IMR-90 (cell line): ENCODE measurements around the gene TRAF3IP1. TPM values are rescaled to one million over a fixed set of nuclear protein-coding genes. Genes with fewer than 3 reads are reported as not detected.

ENCODE experiments used
- ATAC-seq: fragments of 200-7000 bp; cut with Tn5 transposase; 2 replicates; pipeline ENCODE4 v1.9.1; 2020; ENCODE audit warnings: low read depth, mild to moderate bottlenecking, moderate library complexity
- BruUV-seq: library from RNA; stranded (reverse); fragments of 400-500 nt; replicated peaks from 2 replicates; lab custom pipeline; 2021; lab: Mats Ljungman, UMichigan
- CTCF ChIA-PET: fragments of 300-600 bp; formaldehyde crosslinking; extraction: SDS; loops from one replicate; lab custom pipeline; 2021; ENCODE audit warnings: antibody characterized with exemption; lab: Yijun Ruan, JAX
- POLR2A ChIA-PET: fragments of 300-600 bp; sonication (Branson Sonifier 250); formaldehyde crosslinking; loops from one replicate; lab custom pipeline; 2022; ENCODE audit warnings: antibody characterized with exemption; ENCODE audit not compliant: unreplicated experiment; lab: Charles Lee
- DNase-seq: peaks from one replicate; pipeline ENCODE4 v3.0.0; 2013
- H2AFZ ChIP-seq: replicated peaks from 2 replicates; pipeline ENCODE3; 2013; ENCODE audit warnings: low read length, mild to moderate bottlenecking; ENCODE audit not compliant: poor library complexity
- H2AK5ac ChIP-seq: 2 replicates; pipeline ENCODE4 v1.6.1; 2013; ENCODE audit warnings: low read depth, low read length, inconsistent platforms
- H2AK9ac ChIP-seq: replicated peaks from 2 replicates; pipeline ENCODE3; 2013; ENCODE audit warnings: mild to moderate bottlenecking, low read depth, low read length, moderate library complexity; ENCODE audit not compliant: poor library complexity
- H2BK120ac ChIP-seq: 2 replicates; pipeline ENCODE4 v1.6.1; 2013; ENCODE audit warnings: low read depth, low read length, inconsistent platforms
- H2BK15ac ChIP-seq: 3 replicates; pipeline ENCODE4 v1.6.1; 2013; ENCODE audit warnings: low read depth, low read length, inconsistent platforms
- H2BK20ac ChIP-seq: 2 replicates; pipeline ENCODE4 v1.6.1; 2013; ENCODE audit warnings: low read depth, mild to moderate bottlenecking, inconsistent platforms, low read length, moderate library complexity
- H2BK5ac ChIP-seq: 2 replicates; pipeline ENCODE4 v1.6.1; 2013; ENCODE audit warnings: mild to moderate bottlenecking, low read depth, low read length, inconsistent platforms; ENCODE audit not compliant: poor library complexity, severe bottlenecking
- H3K14ac ChIP-seq: replicated peaks from 2 replicates; pipeline ENCODE4 v1.6.1; 2013; ENCODE audit warnings: low read depth, low read length, inconsistent platforms
- H3K18ac ChIP-seq: 2 replicates; pipeline ENCODE4 v1.6.1; 2013; ENCODE audit warnings: low read depth, low read length, control low read depth
- H3K23ac ChIP-seq: 2 replicates; pipeline ENCODE4 v1.6.1; 2013; ENCODE audit warnings: low read depth, low read length, inconsistent platforms
- H3K27ac ChIP-seq: 2 replicates; pipeline ENCODE4 v1.5.1; 2013; ENCODE audit warnings: mild to moderate bottlenecking, control low read depth, low read length; ENCODE audit not compliant: insufficient read depth
- H3K27me3 ChIP-seq: 2 replicates; pipeline ENCODE4 v1.6.1; 2013; ENCODE audit warnings: low read length; ENCODE audit not compliant: control insufficient read depth, insufficient read depth
- H3K36me3 ChIP-seq: 2 replicates; pipeline ENCODE4 v1.6.1; 2013; ENCODE audit warnings: low read length, mixed read lengths; ENCODE audit not compliant: control insufficient read depth, insufficient read depth
- H3K4ac ChIP-seq: 2 replicates; pipeline ENCODE4 v1.6.1; 2013; ENCODE audit warnings: low read depth, low read length, inconsistent platforms
- H3K4me1 ChIP-seq: 2 replicates; pipeline ENCODE4 v1.6.1; 2013; ENCODE audit warnings: low read length, mixed read lengths; ENCODE audit not compliant: control insufficient read depth, insufficient read depth
- H3K4me2 ChIP-seq: 2 replicates; pipeline ENCODE4 v1.6.1; 2013; ENCODE audit warnings: low read depth, mild to moderate bottlenecking, control low read depth, low read length, moderate library complexity
- H3K4me3 ChIP-seq: 2 replicates; pipeline ENCODE4 v1.5.1; 2013; ENCODE audit warnings: low read depth, mild to moderate bottlenecking, control low read depth, low read length, moderate library complexity; ENCODE audit not compliant: insufficient read depth
- H3K56ac ChIP-seq: 2 replicates; pipeline ENCODE4 v1.6.1; 2013; ENCODE audit warnings: low read length, inconsistent platforms; ENCODE audit not compliant: insufficient read depth; ENCODE audit errors: extremely low read depth
- H3K79me1 ChIP-seq, 2 experiments: 2 replicates each; pipeline ENCODE4 v1.6.1; 2013; ENCODE audit warnings: low read length in 2 of 2, inconsistent platforms in 1 of 2, low read depth in 1 of 2
- H3K9ac ChIP-seq: 2 replicates; pipeline ENCODE4 v1.6.1; 2013; ENCODE audit warnings: low read depth, low read length, control low read depth
- H3K9me1 ChIP-seq: 2 replicates; pipeline ENCODE4 v1.6.1; 2013; ENCODE audit warnings: low read length, inconsistent platforms; ENCODE audit not compliant: insufficient read depth
- H3K9me3 ChIP-seq: 2 replicates; pipeline ENCODE4 v1.6.1; 2013; ENCODE audit warnings: low read length; ENCODE audit not compliant: control insufficient read depth, insufficient read depth
- H4K20me1 ChIP-seq: 2 replicates; pipeline ENCODE4 v1.6.1; 2013; ENCODE audit warnings: low read length, inconsistent platforms; ENCODE audit not compliant: insufficient read depth
- H4K5ac ChIP-seq: 2 replicates; pipeline ENCODE4 v1.6.1; 2013; ENCODE audit warnings: mild to moderate bottlenecking, low read depth, low read length, control low read depth
- H4K8ac ChIP-seq, 2 experiments: 2 replicates each; pipeline ENCODE4 v1.6.1; 2013; ENCODE audit warnings: low read depth in 2 of 2, low read length in 2 of 2, control low read depth in 1 of 2, inconsistent platforms in 1 of 2
- H4K91ac ChIP-seq: 2 replicates; pipeline ENCODE4 v1.6.1; 2013; ENCODE audit warnings: low read depth, low read length, inconsistent platforms; ENCODE audit not compliant: insufficient read depth
- BHLHE40 ChIP-seq: fragments of 150-350 bp; IDR thresholded peaks from 2 replicates; pipeline ENCODE4 v1.6.1; 2016; ENCODE audit warnings: mild to moderate bottlenecking, low read depth, low read length
- CEBPB ChIP-seq: IDR thresholded peaks from 2 replicates; pipeline ENCODE4 v1.6.1; 2012; ENCODE audit warnings: low read depth, low read length, improper control_type of control experiment
- CHD1 ChIP-seq: IDR thresholded peaks from 2 replicates; pipeline ENCODE4 v1.6.1; 2012; ENCODE audit warnings: low read depth, low read length, improper control_type of control experiment
- FOS ChIP-seq: fragments of 150-350 bp; IDR thresholded peaks from 2 replicates; pipeline ENCODE4 v1.6.1; 2016; ENCODE audit warnings: low read depth, low read length
- MAFK ChIP-seq: IDR thresholded peaks from 2 replicates; pipeline ENCODE4 v1.6.1; 2012; ENCODE audit warnings: low read depth, low read length, improper control_type of control experiment
- MAZ ChIP-seq: IDR thresholded peaks from 2 replicates; pipeline ENCODE4 v1.6.1; 2012; ENCODE audit warnings: low read depth, mild to moderate bottlenecking, low read length, improper control_type of control experiment, moderate library complexity, borderline replicate concordance
- MXI1 ChIP-seq: IDR thresholded peaks from 2 replicates; pipeline ENCODE4 v1.6.1; 2012; ENCODE audit warnings: low read depth, mild to moderate bottlenecking, low read length, moderate library complexity, borderline replicate concordance
- NFE2L2 ChIP-seq: fragments of 150-350 bp; IDR thresholded peaks from 2 replicates; pipeline ENCODE4 v1.6.1; 2016; ENCODE audit warnings: low read depth, mild to moderate bottlenecking, low read length
- POLR2A ChIP-seq: IDR thresholded peaks from 2 replicates; pipeline ENCODE4 v1.6.1; 2012; ENCODE audit warnings: mild to moderate bottlenecking, low read depth, low read length
- RAD21 ChIP-seq: IDR thresholded peaks from 2 replicates; pipeline ENCODE4 v1.6.1; 2012; ENCODE audit warnings: low read length, improper control_type of control experiment
- RCOR1 ChIP-seq: IDR thresholded peaks from 2 replicates; pipeline ENCODE4 v1.6.1; 2012; ENCODE audit warnings: mild to moderate bottlenecking, low read length, improper control_type of control experiment; ENCODE audit not compliant: insufficient replicate concordance
- RFX5 ChIP-seq: IDR thresholded peaks from 2 replicates; pipeline ENCODE4 v1.8.0; 2012; ENCODE audit warnings: low read depth, mild to moderate bottlenecking, low read length, moderate library complexity
- SMC3 ChIP-seq: fragments of 150-350 bp; IDR thresholded peaks from 2 replicates; pipeline ENCODE4 v1.6.1; 2016; ENCODE audit warnings: low read depth, mild to moderate bottlenecking, antibody characterized with exemption, low read length, moderate library complexity
- WGBS, 2 experiments: methylation state at CpG; one replicate each; pipeline versions ENCODE4 v1.1.5 to v1.1.7; 2013; ENCODE audit warnings: missing lambda C conversion rate in 2 of 2; ENCODE audit not compliant: insufficient read length in 1 of 2; ENCODE audit errors: extremely low coverage in 2 of 2; 5-methylcytosine and 5-hydroxymethylcytosine counted together
- dilution Hi-C: fragments of 300-500 bp; cut with HindIII; formaldehyde crosslinking; loops from one replicate; pipeline ENCODE4 v1.14.3; 2018; ENCODE audit warnings: low sequenced_read_pairs; ENCODE audit not compliant: unreplicated experiment
- in situ Hi-C: fragments of 300-500 bp; cut with MboI; formaldehyde crosslinking; loops from 3 replicates; pipeline ENCODE4 v1.14.3; 2019; ENCODE audit warnings: low sequenced_read_pairs, inconsistent platforms, mixed read lengths
- intact Hi-C: fragments of 100-400 bp; cut with micrococcal nuclease; formaldehyde crosslinking; loops from 2 replicates; pipeline ENCODE4 v1.10.0; 2022
- polyA plus RNA-seq, 3 experiments: library from polyadenylated mRNA; depleted of rRNA; stranded (reverse); fragments of >200 nt; gene quantifications; 2 replicates each; pipeline ENCODE4 v1.2.3, GENCODE V29; 2012; ENCODE audit warnings: low replicate concordance in 1 of 3
- total RNA-seq: library from RNA; depleted of rRNA; stranded (reverse); fragments of >200 nt; gene quantifications from 2 replicates; pipeline ENCODE4 v1.2.3, GENCODE V29; 2012
- TF ChIP-seq, protein P1 (sequence below): fragments of 150-350 bp; IDR thresholded peaks from 2 replicates; pipeline ENCODE4 v1.6.1; 2017; ENCODE audit warnings: mild to moderate bottlenecking, antibody characterized with exemption, low read length, low read depth
- TF ChIP-seq, protein P2 (sequence below): fragments of 150-350 bp; IDR thresholded peaks from 2 replicates; pipeline ENCODE4 v1.6.1; 2016; ENCODE audit warnings: low read depth, mild to moderate bottlenecking, low read length, moderate library complexity, borderline replicate concordance
- TF ChIP-seq, protein P3 (sequence below): conservative IDR thresholded peaks from 2 replicates; pipeline ENCODE4 v1.5.1; 2012; ENCODE audit warnings: mild to moderate bottlenecking, low read depth, low read length, improper control_type of control experiment

Gene TRAF3IP1
- total and polyA plus RNA-seq, 2 of the 4 experiments (the other 2 are of a cell fraction) = 5.9 to 8.3 TPM

DNA sequence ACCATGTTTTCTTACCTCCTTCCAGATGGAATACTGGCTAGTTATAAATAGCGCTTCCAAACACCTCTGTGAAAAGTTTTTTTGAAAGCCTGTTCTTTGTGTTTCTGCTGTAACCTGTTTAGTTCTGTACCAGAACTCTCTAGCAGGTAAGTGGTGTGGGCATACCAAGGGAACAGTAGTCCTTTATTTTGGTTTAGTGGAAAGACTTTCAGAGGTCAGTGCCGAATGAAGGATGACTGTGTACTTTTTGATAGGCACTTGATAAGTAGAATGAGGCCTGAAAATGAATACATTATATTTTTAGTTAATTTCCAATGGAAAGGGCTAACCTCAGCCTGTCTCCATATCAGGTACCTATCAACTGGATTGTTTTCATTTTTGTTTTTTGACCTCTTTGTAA lies 78.8 kb downstream of the TRAF3IP1 start:
- no peak overlapping the region for H3K4me3 ChIP-seq
- no peak overlapping the region for H2BK5ac ChIP-seq
- peaks cover 7% of the 10 kb centered on the region; the same call in 1 of the 2 replicates for H3K36me3 ChIP-seq
- no peak overlapping the region for H2AK9ac ChIP-seq
- no peak overlapping the region for H4K91ac ChIP-seq
- BruUV-seq = no TSS peak
- H3K4me2 ChIP-seq = no peak overlapping the region
- H3K79me1 ChIP-seq = no peaks in the 10 kb centered on the region
- H4K5ac ChIP-seq = no peak overlapping the region
- H3K4ac ChIP-seq = no peak overlapping the region
- in situ Hi-C loops (no loop called here), intact Hi-C loops (no loop called here), dilution Hi-C loops (no loop called here)
- H2BK20ac ChIP-seq = no peak overlapping the region
- WGBS, 2 experiments = no CpG with 5 or more reads among the region's 2 CpGs
- H3K4me1 ChIP-seq = no peaks in the 10 kb centered on the region
- TF ChIP-seq POLR2A = no peak
- no peak for TF ChIP-seq CEBPB
- TF ChIP-seq SMC3 = no peak
- TF ChIP-seq MAFK = no peak
- no peak for TF ChIP-seq MXI1
- no peak for TF ChIP-seq RFX5
- TF ChIP-seq, protein P1, sequence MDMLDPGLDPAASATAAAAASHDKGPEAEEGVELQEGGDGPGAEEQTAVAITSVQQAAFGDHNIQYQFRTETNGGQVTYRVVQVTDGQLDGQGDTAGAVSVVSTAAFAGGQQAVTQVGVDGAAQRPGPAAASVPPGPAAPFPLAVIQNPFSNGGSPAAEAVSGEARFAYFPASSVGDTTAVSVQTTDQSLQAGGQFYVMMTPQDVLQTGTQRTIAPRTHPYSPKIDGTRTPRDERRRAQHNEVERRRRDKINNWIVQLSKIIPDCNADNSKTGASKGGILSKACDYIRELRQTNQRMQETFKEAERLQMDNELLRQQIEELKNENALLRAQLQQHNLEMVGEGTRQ = no peak
- TF ChIP-seq RAD21 = no peak
- TF ChIP-seq FOS = no peak
- no peak for TF ChIP-seq BHLHE40
- TF ChIP-seq, protein P2, sequence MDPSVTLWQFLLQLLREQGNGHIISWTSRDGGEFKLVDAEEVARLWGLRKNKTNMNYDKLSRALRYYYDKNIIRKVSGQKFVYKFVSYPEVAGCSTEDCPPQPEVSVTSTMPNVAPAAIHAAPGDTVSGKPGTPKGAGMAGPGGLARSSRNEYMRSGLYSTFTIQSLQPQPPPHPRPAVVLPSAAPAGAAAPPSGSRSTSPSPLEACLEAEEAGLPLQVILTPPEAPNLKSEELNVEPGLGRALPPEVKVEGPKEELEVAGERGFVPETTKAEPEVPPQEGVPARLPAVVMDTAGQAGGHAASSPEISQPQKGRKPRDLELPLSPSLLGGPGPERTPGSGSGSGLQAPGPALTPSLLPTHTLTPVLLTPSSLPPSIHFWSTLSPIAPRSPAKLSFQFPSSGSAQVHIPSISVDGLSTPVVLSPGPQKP = no peak
- no peak for TF ChIP-seq CHD1
- no peak for TF ChIP-seq NFE2L2
- TF ChIP-seq, protein P3, sequence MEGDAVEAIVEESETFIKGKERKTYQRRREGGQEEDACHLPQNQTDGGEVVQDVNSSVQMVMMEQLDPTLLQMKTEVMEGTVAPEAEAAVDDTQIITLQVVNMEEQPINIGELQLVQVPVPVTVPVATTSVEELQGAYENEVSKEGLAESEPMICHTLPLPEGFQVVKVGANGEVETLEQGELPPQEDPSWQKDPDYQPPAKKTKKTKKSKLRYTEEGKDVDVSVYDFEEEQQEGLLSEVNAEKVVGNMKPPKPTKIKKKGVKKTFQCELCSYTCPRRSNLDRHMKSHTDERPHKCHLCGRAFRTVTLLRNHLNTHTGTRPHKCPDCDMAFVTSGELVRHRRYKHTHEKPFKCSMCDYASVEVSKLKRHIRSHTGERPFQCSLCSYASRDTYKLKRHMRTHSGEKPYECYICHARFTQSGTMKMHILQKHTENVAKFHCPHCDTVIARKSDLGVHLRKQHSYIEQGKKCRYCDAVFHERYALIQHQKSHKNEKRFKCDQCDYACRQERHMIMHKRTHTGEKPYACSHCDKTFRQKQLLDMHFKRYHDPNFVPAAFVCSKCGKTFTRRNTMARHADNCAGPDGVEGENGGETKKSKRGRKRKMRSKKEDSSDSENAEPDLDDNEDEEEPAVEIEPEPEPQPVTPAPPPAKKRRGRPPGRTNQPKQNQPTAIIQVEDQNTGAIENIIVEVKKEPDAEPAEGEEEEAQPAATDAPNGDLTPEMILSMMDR = no peak
- TF ChIP-seq MAZ = no peak
- TF ChIP-seq RCOR1 = no peak
- H4K20me1 ChIP-seq = no peaks in the 10 kb centered on the region
- no peak overlapping the region for H3K14ac ChIP-seq
- H2AFZ ChIP-seq = no peak overlapping the region
- H3K23ac ChIP-seq = no peak overlapping the region
- H2BK15ac ChIP-seq = no peak overlapping the region
- DNase-seq (no peak), ATAC-seq (no peak)
- no peak overlapping the region for H3K56ac ChIP-seq
- POLR2A ChIA-PET = no interaction called here
- CTCF ChIA-PET = no interaction called here
- no peak overlapping the region for H3K27ac ChIP-seq
- H3K9me3 ChIP-seq = no peaks in the 10 kb centered on the region
- H2BK120ac ChIP-seq = no peak overlapping the region
- no peak overlapping the region for H2AK5ac ChIP-seq
- H3K9me1 ChIP-seq = peaks cover 4% of the 10 kb centered on the region; the same call in 1 of the 2 replicates
- no peak overlapping the region for H3K9ac ChIP-seq
- no peak overlapping the region for H3K18ac ChIP-seq
- H4K8ac ChIP-seq = no peak overlapping the region
- no peaks in the 10 kb centered on the region for H3K27me3 ChIP-seq
